Tibial nerve (tissue), 4 donors: Measurements from ENCODE around the gene SPON1. TPM values are rescaled to one million over a fixed set of nuclear protein-coding genes. Genes with fewer than 3 reads are reported as not detected.

Experiments used
- DNase-seq, 2 donors: peaks; one replicate each; pipeline ENCODE4 v3.0.0-alpha.2; 2019; ENCODE audit warnings: low spot score in 2 of 2
- H3K27ac ChIP-seq, 4 donors: fragments of 200-600 bp; sonication (generic) in 3 of 4; one replicate each; pipeline ENCODE4 v1.5.1; 2017 to 2019; ENCODE audit warnings: mild to moderate bottlenecking in 1 of 4
- H3K27me3 ChIP-seq, 2 donors: fragments of 200-600 bp; sonication (generic) in 1 of 2; one replicate each; pipeline versions ENCODE4 v1.5.1 to v1.6.0; 2017 to 2019
- H3K36me3 ChIP-seq, 3 donors: fragments of 200-600 bp; sonication (generic); one replicate each; pipeline ENCODE4 v1.5.1; 2018 to 2019
- H3K4me1 ChIP-seq, 4 donors: fragments of 200-600 bp; sonication (generic) in 3 of 4; one replicate each; pipeline ENCODE4 v1.5.1; 2017 to 2019
- H3K4me3 ChIP-seq, 4 donors: fragments of 200-600 bp; sonication (generic) in 3 of 4; one replicate each; pipeline ENCODE4 v1.5.1; 2017 to 2019; ENCODE audit warnings: mild to moderate bottlenecking in 1 of 4, moderate library complexity in 1 of 4
- H3K9me3 ChIP-seq, 4 donors: fragments of 200-600 bp; sonication (generic) in 3 of 4; one replicate each; pipeline ENCODE4 v1.5.1; 2017 to 2019
- EP300 ChIP-seq, 2 donors: sonication (generic); formaldehyde crosslinking; IDR thresholded peaks; one replicate each; pipeline ENCODE4 v1.6.1; 2017; ENCODE audit warnings: antibody characterized with exemption in 2 of 2, mild to moderate bottlenecking in 1 of 2
- POLR2A ChIP-seq, 2 donors: fragments of 450-650 bp; IDR thresholded peaks; one replicate each; pipeline ENCODE4 v1.6.1; 2017; ENCODE audit warnings: antibody characterized with exemption in 2 of 2, mild to moderate bottlenecking in 2 of 2, moderate library complexity in 2 of 2
- WGBS, 2 donors: methylation state at CpG; one replicate each; pipeline ENCODE4 v1.1.5; 2018; 5-methylcytosine and 5-hydroxymethylcytosine counted together
- total RNA-seq, 4 donors: library from RNA; depleted of rRNA; stranded (reverse); fragments of >200 nt; gene quantifications; one replicate each; pipeline ENCODE4 v1.1.0, GENCODE V29; 2016
- TF ChIP-seq, protein P1 (sequence below), 5 experiments: fragments of 200-600 bp in 3 of 5; fragments of 450-650 bp in 2 of 5; sonication (generic) in 3 of 5; IDR thresholded peaks; one replicate each; pipeline ENCODE4 v1.5.1; 2016 to 2019; ENCODE audit warnings: antibody characterized with exemption in 5 of 5, mild to moderate bottlenecking in 3 of 5, moderate library complexity in 2 of 5

SPON1 gene
- total RNA-seq, 4 donors from 2014 or later: 13.5 to 33.9 (median 30.2) TPM

DNA sequence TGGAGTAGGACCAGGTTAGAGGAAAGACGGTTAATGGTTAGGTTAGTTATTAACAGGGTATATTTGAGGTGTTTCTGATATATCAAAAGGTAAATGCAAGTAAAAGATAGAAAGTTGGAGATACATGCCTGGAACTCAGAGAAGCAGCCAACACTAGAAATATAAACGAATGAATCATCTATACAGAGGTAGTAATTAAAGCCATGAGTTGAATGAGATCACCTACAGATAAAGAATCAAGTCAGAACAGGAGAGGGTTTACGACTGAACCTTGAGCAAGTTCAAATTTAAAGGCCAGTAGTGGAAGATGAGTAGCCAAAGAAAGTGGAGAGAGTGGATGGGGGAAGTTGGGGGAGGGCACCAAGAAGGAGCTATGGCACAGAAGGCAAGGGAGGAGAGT is 73.9 kb downstream of the SPON1 start:
- H3K27me3 ChIP-seq: no peaks in the 10 kb centered on the region
- no peak overlapping the region for H3K4me3 ChIP-seq
- 71 to 97% methylated on average over 3 of the region's 3 CpGs for WGBS, 2 donors
- no peak for DNase-seq
- no peak overlapping the region for H3K27ac ChIP-seq
- no peaks in the 10 kb centered on the region for H3K4me1 ChIP-seq
- no peaks in the 10 kb centered on the region for H3K9me3 ChIP-seq
- no peak for TF ChIP-seq POLR2A (IDR thresholded peaks at IDR 0.05)
- TF ChIP-seq, protein P1, sequence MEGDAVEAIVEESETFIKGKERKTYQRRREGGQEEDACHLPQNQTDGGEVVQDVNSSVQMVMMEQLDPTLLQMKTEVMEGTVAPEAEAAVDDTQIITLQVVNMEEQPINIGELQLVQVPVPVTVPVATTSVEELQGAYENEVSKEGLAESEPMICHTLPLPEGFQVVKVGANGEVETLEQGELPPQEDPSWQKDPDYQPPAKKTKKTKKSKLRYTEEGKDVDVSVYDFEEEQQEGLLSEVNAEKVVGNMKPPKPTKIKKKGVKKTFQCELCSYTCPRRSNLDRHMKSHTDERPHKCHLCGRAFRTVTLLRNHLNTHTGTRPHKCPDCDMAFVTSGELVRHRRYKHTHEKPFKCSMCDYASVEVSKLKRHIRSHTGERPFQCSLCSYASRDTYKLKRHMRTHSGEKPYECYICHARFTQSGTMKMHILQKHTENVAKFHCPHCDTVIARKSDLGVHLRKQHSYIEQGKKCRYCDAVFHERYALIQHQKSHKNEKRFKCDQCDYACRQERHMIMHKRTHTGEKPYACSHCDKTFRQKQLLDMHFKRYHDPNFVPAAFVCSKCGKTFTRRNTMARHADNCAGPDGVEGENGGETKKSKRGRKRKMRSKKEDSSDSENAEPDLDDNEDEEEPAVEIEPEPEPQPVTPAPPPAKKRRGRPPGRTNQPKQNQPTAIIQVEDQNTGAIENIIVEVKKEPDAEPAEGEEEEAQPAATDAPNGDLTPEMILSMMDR (IDR thresholded peaks at IDR 0.05): no peak
- TF ChIP-seq EP300 (IDR thresholded peaks at IDR 0.05): no peak
- no peaks in the 10 kb centered on the region for H3K36me3 ChIP-seq

DNA sequence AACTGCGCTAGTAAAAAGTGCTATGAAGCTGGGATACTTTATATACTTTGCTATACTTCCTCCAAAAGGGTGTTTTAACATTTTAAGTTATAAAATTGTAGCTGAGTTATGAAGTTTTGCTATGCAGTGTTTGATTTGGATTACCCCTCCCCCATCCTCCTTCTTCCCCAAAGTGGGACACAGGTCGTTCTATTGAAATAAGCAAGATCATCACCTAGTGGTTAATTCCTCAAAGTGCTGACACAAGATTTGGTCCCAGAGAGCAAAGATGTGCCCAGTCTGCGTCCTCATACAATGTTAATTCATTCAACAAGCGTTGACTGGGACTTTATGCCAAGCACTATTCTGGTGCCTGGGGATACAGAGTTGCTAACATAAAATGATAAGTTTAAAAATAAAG is 78.5 kb downstream of the SPON1 start:
- no peaks in the 10 kb centered on the region for H3K4me1 ChIP-seq
- H3K27me3 ChIP-seq: no peaks in the 10 kb centered on the region
- H3K36me3 ChIP-seq: no peaks in the 10 kb centered on the region
- H3K4me3 ChIP-seq: no peak overlapping the region
- no peaks in the 10 kb centered on the region for H3K9me3 ChIP-seq
- DNase-seq: no peak
- no peak overlapping the region for H3K27ac ChIP-seq
- WGBS, 2 donors: 73 to 77% methylated on average over 4 of the region's 4 CpGs
- TF ChIP-seq POLR2A (IDR thresholded peaks at IDR 0.05) (no peak), EP300 (IDR thresholded peaks at IDR 0.05) (no peak)
- TF ChIP-seq, protein P1 (IDR thresholded peaks at IDR 0.05): no peak

DNA sequence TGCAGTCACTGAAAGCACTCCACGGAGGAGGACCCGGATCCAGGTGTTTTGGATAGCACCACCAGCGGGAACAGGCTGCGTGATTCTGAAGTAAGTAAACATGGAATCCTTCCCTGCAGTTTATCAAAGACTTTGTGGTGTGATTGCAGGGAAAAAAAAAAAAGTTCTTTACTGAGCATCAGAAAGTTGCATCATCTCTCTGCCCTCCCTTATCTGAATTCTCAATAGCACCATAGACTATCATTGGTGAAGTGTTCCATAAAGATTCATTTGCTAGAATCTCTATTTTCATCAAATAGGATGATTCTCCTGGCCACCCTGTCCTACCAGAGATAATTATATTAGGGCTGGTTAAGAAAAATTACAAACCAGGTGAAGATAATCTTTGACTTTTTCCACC is 79.0 kb downstream of the SPON1 start:
- TF ChIP-seq, protein P1 (IDR thresholded peaks at IDR 0.05): no peak
- TF ChIP-seq POLR2A (IDR thresholded peaks at IDR 0.05): no peak
- no peak for TF ChIP-seq EP300 (IDR thresholded peaks at IDR 0.05)
- WGBS, 2 donors: 94% methylated on average over 4 of the region's 4 CpGs

DNA sequence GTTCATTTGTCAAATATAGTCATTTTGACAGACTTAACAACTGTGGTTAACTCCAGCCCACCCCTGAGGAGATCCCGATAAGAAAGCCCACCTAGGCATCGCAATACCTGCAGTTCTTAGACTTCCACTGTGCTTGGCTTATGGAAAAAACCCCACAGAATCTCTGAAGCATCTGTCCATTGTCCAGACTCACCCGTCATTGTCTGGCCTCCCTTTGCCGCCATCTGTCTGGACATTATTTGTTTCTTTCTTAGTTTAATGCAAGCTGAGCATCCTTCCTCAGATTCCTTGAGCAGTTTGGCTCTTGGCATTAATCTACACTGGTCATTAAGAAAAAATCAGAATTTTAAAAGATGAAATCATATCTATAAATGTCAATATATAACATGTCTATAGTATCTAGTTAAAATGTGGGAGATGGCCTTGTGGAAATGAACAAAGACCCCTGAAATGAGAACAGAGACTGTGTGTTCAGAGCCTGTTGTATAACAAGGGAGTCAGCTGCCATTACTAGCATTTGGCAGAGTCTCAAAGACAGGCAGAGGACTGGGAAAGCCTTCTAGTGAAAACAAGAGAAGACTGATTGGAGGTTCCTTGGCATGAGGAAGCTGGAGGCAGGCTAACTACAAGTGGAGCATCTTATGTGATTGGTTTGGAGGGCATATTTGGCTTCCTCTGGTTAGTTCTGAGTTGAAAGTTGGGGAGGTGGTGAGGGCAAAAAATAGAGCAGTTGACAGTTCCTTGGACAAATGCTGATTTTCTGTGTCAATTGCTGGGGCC is 80.4 kb downstream of the SPON1 start:
- WGBS, 2 donors: 74 to 79% methylated on average over 4 of the region's 4 CpGs
- Histone ChIP-seq H3K4me1 (no peaks in the 10 kb centered on the region), H3K4me3 (no peak overlapping the region), H3K27ac (no peak overlapping the region), H3K27me3 (no peaks in the 10 kb centered on the region), H3K36me3 (no peaks in the 10 kb centered on the region), H3K9me3 (no peaks in the 10 kb centered on the region)
- DNase-seq: no peak
- TF ChIP-seq, protein P1 (IDR thresholded peaks at IDR 0.05): no peak
- TF ChIP-seq POLR2A (IDR thresholded peaks at IDR 0.05) (no peak), EP300 (IDR thresholded peaks at IDR 0.05) (no peak)

More for the DNA sequence above, 79.0 kb downstream of the SPON1 start:
- H3K9me3 ChIP-seq: no peaks in the 10 kb centered on the region
- H3K27ac ChIP-seq: no peak overlapping the region
- no peak overlapping the region for H3K4me3 ChIP-seq
- DNase-seq: no peak
- no peaks in the 10 kb centered on the region for H3K36me3 ChIP-seq
- no peaks in the 10 kb centered on the region for H3K27me3 ChIP-seq
- H3K4me1 ChIP-seq: no peaks in the 10 kb centered on the region

DNA sequence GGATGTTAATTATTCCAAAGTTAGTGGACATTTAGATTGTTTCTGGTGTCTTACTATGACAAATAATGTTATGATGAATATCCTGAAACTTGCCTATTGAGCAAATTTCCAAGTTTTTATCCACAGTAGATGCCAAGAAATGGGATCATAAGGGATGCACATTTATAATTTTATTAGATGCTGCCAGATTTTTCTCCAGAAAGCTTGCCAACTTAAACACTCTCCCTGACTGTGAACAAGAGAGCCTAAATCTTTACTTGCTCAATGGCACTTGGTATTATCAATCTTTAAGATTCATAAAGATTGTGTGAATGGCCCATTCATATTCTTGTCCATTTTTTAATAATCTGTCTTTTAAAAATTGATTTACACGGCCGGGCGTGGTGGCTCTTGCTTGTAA is 82.4 kb downstream of the SPON1 start:
- H3K27me3 ChIP-seq: no peaks in the 10 kb centered on the region
- no peaks in the 10 kb centered on the region for H3K36me3 ChIP-seq
- DNase-seq: no peak
- no peak overlapping the region for H3K4me3 ChIP-seq
- H3K9me3 ChIP-seq: no peaks in the 10 kb centered on the region
- TF ChIP-seq POLR2A (IDR thresholded peaks at IDR 0.05) (no peak), EP300 (IDR thresholded peaks at IDR 0.05) (no peak)
- TF ChIP-seq, protein P1 (IDR thresholded peaks at IDR 0.05): no peak
- no peaks in the 10 kb centered on the region for H3K4me1 ChIP-seq
- whole genome bisulfite sequencing, 2 donors: 38 to 62% methylated on average over 3 of the region's 3 CpGs
- no peak overlapping the region for H3K27ac ChIP-seq
